Hematopoietic multipotent progenitor cell treated with erythropoietin and hydrocortisone succinate and interleukin-3 and kit ligand, for 15 days (in vitro differentiated cells): ENCODE measurements around the gene UIMC1.
A peak's percentile ranks its signal among the peaks of the same experiment; 100 is the strongest.
"Not testable (repeated sequence)": the region's sequence is repeated elsewhere in the genome, so short reads cannot be mapped to it uniquely, and the experiment has no call there.

Experiments
- DNase-seq: peaks from one replicate; pipeline ENCODE4 v3.0.0-alpha.2; 2015; ENCODE audit warnings: low spot score

The UIMC1 gene

DNA sequence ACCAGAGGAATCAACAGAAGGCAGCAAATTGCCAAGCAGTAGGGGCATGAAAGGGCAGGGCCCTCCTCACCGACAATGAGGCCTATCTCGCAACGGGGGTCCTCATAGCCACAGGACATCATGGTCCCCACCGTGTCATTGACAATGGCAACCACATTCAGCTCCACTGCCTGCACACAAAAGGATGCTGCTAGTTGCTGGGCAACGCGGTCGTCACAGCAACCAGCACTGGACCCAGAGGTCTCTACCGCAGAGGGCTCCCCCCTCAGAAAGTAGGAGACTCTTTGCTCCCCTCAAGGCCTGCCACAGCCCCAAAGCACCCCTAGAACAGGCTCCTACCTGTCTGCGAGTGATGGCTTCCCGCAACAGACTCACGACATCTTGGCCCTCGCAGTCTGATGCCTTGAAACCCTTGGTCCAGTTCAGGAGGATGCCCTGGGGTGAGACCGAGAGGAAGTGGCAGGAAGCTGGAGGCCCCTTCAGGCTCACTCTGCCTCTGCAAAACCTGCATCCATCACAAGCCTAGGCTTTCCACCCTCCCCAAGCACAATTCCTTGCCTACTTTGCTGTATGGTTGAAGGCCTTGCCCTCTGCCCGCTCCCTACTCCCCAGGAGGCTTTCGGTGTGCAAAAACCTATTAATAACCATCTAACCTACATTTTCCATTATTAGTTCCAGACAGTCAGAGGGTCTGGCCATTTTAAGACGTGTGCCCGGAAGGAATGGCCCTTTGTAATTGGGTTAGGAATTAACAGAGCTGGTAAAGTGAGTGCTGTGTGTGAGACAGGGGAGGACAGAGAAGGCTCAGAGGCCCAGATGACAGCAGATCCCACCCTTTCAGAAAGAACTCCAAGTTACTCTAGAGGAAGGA, 122.6 kb downstream of the UIMC1 start:
- DNase-seq: no peak

DNA sequence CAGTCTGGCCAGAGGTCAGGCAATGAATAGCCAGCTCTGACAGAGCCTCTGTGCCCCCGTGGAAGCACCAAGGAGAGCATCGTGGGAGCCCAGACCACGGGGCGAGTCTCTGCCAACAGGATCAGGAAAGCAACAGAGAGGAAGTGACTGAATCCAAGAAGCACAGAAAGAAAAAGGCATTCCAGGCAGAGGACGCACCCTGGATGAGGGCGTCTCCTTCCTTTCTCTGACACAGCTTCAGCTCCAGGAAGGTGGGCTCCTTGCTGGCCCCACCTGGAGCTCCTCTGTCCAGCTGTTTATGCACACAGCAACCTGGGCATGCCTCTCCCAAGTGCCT, 124.0 kb downstream of the UIMC1 start:
- no peak for DNase-seq

DNA sequence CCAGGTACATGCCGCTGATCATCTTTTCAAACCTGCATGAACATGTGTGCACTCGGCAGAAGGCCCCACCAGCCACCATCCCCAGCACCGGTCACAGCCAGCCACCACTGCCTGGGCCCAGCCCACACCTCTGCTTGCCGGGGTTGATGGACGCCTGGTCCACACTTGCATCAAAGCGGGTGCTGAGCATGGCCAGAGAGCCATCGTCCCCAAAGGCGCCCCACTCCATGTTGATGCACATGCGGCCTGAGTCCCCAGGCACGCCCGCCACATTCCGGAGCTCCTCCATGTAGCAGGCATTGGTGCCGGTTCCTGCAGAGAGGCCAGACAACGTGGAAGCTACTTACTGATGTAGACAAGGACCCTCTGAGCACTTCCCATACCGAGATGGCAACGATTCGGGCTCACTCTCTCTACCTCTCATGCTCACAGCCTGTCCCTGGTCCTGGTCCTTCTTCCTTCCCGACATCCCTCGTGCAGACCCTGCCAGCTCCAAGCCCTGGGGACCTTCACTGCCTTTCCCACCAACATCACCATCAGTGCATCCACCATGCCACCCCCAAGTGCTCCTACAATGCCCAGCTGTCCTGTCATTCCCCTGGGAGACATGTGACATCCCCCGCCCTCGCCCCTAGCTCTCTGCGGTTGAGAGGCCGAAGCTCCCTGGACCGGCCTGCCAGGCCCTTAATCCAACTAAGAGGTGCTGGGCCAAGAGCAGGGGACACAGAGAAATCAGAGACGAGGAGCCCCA, 124.6 kb downstream of the UIMC1 start:
- no peak for DNase-seq

DNA sequence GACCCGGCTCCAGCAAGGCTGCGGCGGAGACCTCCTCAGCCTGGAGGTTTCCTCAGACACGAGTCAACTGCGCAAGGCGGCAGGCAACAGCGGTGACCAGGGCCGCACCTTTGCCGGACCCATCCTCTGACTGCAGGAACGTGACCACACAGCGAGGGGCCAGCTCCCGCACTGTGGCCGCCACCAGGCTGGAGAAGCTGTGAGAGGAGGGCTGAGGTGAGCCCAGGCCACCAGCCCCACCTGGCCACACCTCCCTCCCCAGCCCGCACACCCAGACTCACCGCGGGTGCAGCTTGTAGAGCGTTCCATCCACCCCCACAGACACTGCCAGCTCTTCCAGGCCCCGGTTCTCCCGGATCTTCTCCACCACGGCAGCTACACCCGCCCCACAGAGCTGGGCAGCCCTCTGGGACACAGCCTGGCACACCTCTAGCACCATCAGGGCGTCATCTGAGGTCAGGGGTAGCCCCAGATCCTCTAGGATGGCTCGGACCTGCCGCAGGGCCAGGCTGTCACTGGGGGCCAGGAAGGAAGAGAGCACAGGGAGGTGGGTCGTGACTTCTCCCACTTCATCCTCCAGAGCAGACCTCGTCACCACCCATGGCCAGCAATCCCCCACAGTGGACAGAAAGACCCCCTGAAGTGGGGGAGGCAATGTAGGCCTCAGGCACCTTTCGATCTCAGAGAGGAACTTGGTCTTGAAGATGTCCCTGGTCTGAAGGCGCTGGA, 125.4 kb downstream of the UIMC1 start:
- DNase-seq: no peak

DNA sequence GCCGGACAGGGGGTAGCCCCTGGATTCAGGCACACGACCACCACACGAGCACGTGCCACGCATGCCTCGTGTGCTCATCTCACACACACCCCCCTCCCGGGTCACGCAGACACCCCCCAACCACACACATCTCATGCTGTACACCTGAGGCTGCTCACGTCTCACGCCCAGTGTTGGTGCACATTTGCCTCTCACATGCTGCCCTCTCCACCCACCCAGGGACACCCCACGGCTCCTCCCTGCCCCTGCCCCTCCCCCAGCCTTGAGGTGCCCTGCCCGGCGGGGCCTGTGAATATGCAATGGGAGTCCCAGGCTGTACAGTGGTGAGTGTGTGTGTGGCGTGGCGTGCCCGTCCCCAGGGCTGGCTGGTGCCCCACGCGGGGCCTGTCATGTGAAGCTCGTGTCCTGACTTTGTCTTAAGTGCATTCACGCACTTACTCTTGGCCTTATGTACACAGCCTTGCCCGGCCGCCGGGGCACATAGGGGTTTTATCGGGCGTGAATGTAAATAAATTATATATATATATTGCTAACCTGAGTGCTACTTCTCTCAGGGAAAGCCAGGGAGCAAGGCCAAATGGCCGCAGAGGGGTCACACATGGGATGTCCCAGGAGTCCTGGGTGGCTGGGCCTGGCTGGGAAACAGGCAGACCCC, 126.1 kb downstream of the UIMC1 start:
- no peak for DNase-seq

DNA sequence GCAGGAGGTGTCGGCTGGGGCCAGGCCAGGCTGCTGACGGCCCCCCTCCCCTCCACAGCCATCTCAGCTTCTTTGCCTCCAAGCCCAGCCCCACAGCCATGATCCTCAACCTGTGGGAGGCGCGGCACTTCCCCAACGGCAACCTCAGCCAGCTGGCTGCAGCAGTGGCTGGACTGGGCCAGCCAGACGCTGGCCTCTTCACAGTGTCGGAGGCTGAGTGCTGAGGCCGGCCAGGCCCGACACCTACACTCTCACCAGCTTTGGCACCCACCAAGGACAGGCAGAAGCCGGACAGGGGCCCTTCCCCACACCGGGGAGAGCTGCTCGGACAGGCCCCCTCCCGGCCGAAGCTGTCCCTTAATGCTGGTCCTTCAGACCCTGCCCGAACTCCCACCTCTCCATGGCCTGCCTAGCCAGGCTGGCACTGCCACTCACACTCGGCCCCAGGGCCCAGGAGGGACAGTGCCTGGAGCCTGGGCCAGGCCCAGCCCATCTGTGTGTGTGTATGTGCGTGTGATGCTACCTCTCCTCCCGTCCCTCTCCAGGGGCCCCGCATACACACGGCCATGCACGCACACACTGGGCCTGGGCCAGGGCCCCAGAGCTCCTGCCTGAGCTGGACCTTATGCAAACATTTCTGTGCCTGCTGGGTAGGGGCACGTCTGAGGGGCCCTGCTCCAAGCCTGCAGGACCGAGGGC, 126.8 kb downstream of the UIMC1 start:
- DNase-seq: no peak

DNA sequence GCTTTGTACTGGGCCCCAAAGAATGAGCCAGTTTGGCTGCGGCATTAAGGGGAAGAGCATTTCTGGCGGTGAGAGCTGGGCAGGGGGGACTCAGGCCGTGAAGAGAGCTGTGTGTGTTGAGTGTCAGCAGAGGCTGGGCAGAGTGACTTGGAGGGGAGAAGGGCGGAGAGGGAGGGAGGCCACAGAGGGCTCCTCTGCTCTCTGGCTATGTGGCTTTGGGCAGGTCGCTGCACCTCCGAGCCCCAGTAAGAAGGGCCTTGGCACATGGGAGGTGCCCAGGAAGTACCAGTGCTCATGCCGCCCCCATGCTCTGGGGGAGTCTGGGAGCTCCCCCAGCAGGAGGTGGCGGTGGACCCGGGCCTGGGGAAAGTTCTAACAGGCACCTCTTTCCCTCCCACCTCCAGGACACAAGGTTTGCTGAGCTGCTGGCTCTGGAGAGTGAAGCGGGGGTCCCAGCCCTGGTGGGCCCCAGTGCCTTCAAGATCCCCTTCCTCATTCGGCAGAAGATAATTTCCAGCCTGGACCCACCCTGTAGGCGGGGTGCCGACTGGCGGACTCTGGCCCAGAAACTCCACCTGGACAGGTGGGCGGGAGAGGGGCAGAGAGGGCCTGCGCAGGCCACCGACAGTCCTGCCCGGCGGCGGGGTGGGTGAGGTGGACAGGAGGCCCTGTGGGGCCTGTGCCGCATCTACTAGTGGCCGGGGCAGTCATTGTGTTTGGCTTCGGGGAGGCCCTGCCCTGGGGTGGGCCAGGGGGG, 127.5 kb downstream of the UIMC1 start:
- DNase-seq: no peak

DNA sequence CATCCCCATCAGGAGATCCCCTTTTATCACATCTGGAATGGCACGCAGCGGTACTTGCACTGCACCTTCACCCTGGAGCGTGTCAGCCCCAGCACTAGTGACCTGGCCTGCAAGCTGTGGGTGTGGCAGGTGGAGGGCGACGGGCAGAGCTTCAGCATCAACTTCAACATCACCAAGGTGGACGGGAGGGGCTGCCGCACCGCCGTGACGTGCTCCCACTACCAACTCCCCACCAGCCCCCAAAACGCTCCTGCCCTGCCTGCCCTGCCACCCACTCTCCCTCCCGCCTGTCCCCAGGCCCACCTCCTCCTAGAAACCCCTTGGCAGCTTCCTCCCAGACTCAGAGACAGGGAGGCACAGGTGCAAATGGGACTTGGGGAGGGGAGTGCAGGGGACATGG, 128.1 kb downstream of the UIMC1 start:
- DNase-seq: no peak

DNA sequence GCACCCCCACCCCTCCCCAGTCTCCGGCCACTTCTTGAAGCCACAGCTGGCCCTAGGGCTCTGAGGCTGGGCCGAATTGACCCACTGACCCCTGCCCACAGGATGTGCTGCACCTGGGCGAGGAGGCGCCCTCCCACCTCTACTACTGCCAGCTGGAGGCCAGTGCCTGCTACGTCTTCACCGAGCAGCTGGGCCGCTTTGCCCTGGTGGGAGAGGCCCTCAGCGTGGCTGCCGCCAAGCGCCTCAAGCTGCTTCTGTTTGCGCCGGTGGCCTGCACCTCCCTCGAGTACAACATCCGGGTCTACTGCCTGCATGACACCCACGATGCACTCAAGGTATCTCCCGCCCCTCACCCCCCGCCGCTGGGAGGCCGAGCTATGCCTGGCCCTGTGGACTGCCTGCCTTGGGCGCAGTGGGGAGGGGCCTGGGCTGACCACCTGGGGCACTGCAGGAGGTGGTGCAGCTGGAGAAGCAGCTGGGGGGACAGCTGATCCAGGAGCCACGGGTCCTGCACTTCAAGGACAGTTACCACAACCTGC, 128.7 kb downstream of the UIMC1 start:
- no peak for DNase-seq

DNA sequence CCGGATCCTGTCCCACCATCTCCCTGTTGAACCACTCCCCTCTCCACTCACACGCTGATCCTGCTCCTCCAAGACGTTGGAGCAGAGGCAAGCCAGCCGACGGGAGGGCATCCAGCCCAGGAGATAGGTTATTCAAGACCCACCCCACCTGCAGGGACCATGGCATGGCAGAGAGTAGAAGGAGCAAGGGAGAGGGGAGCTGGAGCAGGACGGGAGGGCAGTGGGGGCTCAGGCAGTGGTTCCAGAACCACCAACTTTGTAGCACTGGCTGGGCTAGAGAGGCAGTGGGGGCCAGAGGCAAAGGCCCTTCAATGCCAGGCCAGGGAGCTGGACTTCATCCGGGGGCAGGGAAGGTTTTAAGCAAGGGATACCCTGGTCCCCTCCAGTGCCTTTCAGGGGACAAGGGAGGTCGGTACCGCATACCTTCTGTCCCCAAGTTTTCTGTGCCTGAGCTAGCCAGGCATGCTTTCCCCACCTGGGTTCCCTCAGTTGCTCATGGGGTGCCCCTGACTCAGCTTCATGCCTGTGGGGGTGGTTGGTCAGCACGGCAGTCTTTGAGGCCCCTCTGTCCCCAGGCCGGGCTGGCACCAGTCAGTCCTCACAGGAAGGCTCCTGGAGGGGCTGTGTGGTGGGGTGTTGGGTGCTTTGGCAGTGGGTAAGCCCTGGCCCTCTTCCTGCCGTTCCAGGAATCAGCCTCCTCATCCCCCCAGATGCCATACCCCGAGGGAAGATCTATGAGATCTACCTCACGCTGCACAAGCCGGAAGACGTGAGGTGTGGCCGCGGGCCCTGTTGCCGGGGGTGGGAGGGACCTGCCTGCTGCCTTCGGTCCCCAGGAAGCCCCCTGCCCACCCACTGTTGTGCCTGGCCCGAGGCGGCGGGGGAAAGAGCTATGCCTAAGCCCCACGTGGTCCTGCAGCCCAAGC, 129.8 kb downstream of the UIMC1 start:
- no peak for DNase-seq

DNA sequence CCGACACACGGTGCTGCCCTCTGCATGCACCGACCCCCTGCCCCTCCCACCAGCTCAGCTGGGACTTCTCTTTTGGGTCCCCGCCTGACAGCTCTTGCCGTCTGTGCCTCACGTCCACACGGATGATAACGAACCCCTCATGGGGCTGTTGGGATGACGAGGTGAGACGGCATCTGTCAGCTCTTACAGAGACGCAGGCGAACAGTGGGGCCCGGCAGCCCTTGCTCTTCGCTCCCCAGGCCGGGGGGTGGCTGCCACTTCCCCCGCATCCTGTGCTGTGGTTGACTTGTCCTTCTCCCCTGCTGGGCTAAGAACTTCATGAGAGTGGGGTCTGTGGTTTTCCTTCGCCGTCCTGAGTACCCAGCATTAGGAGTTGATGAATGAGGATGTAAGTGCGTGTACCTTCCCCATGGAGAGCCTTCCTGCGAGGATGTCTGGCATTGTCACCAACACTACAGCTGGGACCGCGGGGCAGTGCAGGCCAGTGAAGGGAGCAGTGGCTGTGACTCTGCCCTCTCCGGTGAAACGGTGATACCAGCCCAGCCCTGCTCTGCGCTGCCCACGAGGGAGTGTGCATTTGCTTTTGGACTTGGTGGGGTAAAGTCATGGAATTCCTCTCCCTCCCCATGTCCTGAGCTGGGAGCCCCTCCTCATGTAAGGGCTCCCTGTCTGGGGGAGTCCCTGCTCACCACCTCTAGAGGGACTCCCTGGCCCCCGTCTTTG, 130.6 kb downstream of the UIMC1 start:
- no peak for DNase-seq

DNA sequence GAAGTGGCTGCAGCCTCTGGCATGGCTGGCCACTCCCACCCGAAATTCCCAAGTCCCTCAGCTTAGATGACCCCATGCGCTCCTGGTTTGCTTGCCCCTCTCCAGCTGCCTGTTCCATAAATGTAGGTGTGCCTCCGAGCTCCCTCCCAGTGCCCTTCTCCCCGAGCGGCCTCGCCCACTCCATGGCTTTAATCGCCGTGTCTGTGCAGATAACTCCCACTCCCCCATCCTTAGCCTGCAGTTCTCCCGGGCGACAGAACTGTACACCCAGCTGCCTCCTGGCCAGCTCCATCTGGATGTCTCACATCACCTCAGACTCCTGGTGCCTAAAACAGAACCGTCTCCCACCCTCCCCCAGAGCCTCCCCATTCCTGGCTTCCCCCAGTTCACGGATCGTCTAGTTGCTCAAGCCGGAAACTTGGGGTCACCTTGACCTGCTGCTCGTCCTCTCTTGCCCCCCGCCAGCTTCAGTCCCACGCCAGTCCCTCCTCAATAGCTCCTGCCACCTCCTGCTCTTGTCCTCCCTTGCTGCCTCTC, 131.5 kb downstream of the UIMC1 start:
- DNase-seq: no peak

DNA sequence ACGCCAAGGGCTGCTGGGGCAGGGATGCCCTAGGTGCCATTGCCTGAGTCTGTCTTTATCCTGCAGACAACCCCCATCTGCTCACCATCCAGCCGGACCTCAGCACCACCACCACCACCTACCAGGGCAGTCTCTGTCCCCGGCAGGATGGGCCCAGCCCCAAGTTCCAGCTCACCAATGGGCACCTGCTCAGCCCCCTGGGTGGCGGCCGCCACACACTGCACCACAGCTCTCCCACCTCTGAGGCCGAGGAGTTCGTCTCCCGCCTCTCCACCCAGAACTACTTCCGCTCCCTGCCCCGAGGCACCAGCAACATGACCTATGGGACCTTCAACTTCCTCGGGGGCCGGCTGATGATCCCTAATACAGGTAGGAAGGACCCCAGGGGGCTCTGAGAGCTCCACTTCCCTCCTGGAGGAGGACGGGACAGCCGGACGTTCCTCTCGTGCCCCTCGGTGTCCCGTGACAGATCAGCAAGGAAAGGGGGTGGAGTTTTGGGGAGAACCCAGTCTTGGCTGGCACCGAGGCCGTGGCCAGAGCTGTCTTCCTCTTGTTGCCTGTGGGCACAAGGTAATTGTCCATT, 132.3 kb downstream of the UIMC1 start:
- no peak for DNase-seq

DNA sequence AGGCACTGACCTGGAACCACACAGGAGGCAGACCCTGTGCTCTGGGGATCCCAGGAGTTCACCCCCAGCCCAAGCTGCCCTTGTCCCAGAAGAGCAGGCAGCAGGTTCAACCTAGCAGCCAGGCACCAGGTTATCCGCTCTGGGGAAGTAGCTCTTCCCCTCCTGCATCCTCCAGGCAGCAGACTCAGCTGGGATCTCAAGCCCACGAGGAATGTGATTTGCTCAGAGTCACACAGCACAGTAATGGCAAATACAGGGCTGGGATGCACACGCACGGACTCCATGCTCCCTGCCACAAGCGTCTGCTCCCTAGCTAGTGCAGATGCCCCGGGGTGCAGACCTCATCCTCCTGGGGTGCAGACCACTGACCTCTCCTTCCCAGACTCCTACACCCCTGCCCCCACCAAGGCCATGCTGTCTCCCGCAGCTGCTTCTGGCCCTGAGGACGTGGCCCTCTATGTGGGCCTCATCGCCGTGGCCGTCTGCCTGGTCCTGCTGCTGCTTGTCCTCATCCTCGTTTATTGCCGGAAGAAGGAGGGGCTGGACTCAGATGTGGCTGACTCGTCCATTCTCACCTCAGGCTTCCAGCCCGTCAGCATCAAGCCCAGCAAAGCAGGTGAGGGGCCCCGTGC, 132.9 kb downstream of the UIMC1 start:
- no peak for DNase-seq

DNA sequence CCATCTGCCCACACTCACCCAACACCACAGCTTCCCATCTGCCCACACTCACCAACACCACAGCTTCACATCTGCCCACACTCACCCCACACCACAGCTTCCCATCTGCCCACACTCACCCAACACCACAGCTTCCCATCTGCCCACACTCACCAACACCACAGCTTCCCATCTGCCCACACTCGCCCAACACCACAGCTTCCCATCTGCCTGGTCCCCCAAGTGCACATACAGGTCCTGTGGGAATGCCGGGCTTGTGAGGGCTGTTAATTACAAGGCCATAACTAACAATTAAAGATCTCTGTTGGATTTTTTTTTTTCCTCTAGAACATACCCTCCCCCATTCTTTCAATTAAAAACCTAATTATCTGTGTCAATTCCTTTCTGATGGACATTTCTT, 133.6 kb downstream of the UIMC1 start:
- DNase-seq: not testable (repeated sequence)

DNA sequence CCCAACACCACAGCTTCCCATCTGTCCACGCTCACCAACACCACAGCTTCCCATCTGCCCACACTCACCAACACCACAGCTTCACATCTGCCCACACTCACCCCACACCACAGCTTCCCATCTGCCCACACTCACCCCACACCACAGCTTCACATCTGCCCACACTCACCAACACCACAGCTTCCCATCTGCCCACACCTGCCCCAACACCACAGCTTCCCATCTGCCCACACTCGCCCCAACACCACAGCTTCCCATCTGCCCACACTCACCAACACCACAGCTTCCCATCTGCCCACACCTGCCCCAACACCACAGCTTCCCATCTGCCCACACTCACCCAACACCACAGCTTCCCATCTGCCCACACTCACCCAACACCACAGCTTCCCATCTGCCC, 134.0 kb downstream of the UIMC1 start:
- not testable (repeated sequence) for DNase-seq

DNA sequence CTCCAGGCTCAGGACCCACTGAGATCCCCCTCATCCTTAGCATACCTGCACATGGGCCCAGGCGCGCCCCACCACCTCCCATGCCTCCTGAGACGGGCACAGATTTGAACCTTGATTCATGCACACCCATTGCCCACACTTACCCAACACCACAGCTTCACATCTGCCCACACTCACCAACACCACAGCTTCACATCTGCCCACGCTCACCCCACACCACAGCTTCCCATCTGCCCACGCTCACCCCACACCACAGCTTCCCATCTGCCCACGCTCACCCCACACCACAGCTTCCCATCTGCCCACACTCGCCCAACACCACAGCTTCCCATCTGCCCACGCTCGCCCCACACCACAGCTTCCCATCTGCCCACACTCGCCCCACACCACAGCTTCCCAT, 135.9 kb downstream of the UIMC1 start:
- DNase-seq: not testable (repeated sequence)

DNA sequence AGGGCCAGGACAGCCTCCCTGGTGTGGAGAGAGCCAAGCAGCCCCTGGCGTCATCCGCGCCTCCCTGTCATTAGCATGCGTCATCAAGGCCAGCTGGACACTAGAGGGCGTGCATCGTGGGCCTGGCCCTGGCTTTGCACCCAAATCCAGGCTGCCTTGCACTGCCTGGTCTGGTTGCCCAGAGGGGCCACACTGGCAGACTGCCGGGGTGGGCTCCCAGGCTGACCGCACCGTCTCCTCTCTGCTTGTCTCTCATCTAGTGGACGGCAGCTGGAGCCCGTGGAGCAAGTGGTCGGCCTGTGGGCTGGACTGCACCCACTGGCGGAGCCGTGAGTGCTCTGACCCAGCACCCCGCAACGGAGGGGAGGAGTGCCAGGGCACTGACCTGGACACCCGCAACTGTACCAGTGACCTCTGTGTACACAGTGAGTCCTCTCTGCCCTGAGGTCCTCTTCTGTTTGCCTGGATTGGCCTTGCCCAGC, 136.4 kb downstream of the UIMC1 start:
- DNase-seq: peak; percentile 57
